ENCODE data around the gene GRAMD4.

The GRAMD4 gene

GRCh38 chr22:46696614-46697013 lies 76.4 kb downstream of the GRAMD4 start:
- DNase-seq = no peak

- DNase-seq = no peak
These were observed 77.8 kb downstream of the GRAMD4 start for GRCh38 chr22:46697811-46698515.

GRCh38 chr22:46699091-46699490 lies 78.9 kb downstream of the GRAMD4 start:
- no peak for DNase-seq

GRCh38 chr22:46701262-46701661 lies 81.1 kb downstream of the GRAMD4 start:
- DNase-seq = no peak

GRCh38 chr22:46703171-46703995 lies 83.2 kb downstream of the GRAMD4 start:
- no peak for DNase-seq

- no peak for DNase-seq
These were observed 83.8 kb downstream of the GRAMD4 start for GRCh38 chr22:46703996-46704370.

GRCh38 chr22:46706060-46706459 lies 85.9 kb downstream of the GRAMD4 start:
- no peak for DNase-seq

- no peak for DNase-seq
These were observed 87.1 kb downstream of the GRAMD4 start for GRCh38 chr22:46707305-46707704.

GRCh38 chr22:46707827-46708570 lies 87.8 kb downstream of the GRAMD4 start:
- DNase-seq = no peak

- DNase-seq = no peak
These were observed 88.7 kb downstream of the GRAMD4 start for GRCh38 chr22:46708766-46709330.

- no peak for DNase-seq
These were observed 90.6 kb downstream of the GRAMD4 start for GRCh38 chr22:46710806-46711205.

GRCh38 chr22:46712288-46712687 lies 92.1 kb downstream of the GRAMD4 start:
- no peak for DNase-seq

GRCh38 chr22:46714550-46714949 lies 94.4 kb downstream of the GRAMD4 start:
- no peak for DNase-seq

GRCh38 chr22:46719921-46720320 lies 99.7 kb downstream of the GRAMD4 start:
- DNase-seq = no peak

- no peak for DNase-seq
These were observed 101.4 kb downstream of the GRAMD4 start for GRCh38 chr22:46721501-46722085.

- no peak for DNase-seq
These were observed 103.7 kb downstream of the GRAMD4 start for GRCh38 chr22:46723882-46724281.

GRCh38 chr22:46725096-46725495 lies 104.9 kb downstream of the GRAMD4 start:
- DNase-seq = no peak

- no peak for DNase-seq
These were observed 106.1 kb downstream of the GRAMD4 start for GRCh38 chr22:46726066-46726985.

- DNase-seq = no peak
These were observed 106.8 kb downstream of the GRAMD4 start for GRCh38 chr22:46726986-46727317.

- no peak for DNase-seq
These were observed 107.7 kb downstream of the GRAMD4 start for GRCh38 chr22:46727813-46728364.

GRCh38 chr22:46728470-46728869 lies 108.3 kb downstream of the GRAMD4 start:
- DNase-seq = no peak
